ENCODE results near the gene SLC27A4.

SLC27A4 gene

DNA sequence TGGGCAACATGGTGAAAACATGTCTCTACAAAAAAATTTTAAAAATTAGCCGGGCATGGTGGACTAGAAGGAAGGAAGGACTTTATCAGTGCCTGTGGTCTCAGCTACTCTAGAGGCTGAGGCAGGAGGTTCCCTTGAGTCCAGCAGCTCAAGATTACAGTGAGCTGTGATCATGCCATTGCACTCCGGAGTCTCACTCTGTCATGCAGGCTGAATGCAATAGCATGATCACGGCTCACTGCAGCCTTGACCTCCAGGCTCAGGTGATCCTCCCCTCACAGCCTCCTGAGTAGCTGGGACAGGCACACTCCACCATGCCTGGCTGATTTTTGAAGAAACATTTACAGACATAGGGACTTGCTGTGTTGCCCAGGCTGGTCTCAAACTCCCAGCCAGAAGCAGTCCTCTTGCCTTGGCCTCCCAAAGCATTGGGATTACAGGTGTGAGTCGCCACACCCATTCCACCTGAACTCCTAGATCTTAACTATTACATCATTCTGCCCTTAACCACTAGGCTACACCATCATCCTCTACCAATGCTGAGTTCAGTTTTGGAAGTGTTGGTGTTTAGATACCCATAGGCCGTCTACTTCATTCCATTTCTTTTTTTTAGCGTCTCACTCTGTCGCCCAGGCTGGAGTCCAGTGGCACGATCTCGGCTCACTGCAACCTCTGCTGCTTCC, 28.8 kb downstream of the SLC27A4 start:
- no peak for DNase-seq

DNA sequence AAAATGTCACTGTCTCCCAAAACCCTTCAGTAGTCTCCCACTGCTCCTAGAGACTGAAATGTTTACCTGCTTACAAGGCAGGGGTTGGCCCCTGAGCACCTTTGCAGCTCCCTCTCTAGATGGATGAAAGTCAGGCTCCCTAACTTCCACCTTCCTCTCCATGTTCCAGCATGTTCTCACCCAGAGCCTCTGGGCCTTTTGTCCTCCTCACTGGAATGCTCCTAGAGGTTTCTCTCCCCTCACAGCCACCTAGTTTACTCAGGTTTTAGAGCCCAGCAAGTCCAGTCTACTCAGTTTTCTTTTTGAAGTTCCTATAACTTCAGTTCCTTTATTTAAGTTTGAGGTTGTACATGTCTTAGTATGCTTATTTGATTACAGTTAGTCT, 30.0 kb downstream of the SLC27A4 start:
- no peak for DNase-seq

DNA sequence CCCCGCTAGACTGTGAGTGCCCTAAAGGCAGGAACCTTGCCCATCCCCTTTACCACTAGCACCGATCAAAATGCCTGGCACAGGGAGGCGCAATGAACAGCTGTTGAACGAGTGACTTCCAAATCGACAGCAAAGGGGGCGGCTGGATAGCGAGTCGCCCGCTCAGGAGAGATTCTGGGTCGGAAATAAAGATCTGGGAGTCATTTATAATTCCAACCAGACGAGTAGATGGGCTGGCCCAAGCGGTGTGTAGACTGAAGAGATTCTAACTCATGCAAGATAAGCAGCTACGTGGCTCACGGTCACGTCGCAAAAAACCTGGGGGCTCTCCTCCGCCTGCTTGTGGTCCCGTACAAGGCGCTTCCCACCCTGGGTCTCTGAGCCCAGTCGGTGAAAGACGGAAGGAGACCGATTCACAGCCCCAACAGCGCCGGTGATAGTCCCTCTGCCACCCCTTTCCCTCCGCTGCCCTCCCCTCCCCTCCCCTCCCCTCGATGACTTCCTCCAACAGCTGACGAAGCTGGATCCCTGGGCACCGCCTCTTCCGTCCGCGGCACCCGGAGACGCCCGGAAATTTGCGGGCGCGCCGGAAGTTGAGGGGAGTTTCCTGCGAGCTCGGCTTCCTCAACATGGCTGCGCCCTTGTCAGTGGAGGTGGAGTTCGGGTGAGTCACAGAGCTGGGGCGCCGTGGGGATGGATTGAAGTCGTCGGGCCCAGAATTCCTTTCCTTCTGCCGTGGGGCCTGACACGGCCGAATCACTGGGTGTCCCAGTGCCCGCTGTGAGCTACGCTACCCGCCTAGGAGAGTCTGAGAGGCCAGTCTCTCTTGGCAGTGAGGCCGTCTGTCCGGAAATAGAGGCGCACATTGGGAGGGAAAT, 30.7 kb downstream of the SLC27A4 start, which contains the start of gene URM1:
Gene URM1 (plus strand): TSS at position 623 of the 878 bp plus-strand sequence. CDS start 7 bp downstream, at position 630.
- DNase-seq, result peak; percentile 85

DNA sequence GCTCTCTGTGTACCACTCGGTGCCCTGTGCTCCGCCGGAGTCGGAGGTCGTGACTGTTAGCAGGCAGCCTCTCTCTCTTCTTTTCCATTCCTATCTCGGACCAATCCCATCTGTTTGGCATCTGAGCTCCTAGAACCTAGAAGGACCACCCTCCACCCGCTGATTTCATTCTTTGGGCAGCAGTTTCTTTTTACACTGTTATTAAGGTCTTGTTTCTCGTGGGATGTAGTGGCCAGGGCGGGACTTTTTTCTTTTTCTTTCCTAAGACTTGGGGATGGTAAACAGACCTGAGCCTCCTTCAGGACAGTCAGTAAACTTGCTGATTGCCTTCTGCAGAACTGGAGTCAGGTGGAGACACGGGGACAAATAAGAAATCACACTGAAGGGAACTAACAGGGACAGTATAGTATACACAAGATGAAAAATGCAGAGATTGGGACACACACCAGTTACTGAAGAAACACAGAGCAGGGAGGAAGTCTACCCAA, 31.3 kb downstream of the SLC27A4 start:
- DNase-seq, result no peak

DNA sequence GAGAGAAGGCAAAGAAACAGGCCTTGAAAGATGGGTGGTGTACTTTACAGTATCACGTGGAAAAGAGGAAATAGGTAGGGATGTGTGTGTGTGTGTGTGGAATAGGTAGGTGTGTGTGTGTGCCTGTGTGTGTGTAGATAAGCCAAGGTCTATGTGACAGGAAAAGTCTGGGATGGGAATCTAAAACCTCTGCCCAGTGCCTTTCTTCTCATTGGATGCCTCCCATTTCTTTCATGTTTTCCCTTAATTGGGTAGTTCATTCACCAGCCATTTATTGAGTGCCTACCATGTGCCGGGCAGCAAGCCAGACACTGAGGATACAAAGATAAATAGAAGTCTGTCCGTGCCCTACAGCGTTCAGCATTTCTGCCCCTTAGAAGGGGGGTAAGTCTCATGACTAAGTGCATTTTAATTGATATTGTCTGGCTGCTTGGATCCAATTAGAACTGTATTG, 31.9 kb downstream of the SLC27A4 start:
- no peak for DNase-seq

DNA sequence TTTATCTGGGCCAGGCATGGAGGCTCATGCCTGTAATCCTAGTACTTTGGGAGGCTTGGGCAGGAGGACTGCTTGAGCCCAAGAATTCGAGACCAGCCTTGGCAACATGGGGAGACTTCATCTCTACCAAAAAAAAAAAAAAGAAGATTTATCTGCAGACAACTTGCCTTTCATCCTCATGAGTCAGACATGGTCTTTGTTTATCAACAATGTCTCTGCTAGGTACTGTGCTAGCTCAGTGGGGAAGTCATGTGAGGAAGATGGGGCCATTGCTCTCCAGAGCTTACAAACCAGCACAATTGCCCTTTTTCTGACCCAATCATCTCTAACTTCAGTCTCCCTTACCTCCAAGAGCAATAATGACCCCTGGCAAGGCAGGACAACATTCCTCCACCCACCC, 32.5 kb downstream of the SLC27A4 start:
- DNase-seq, result no peak

DNA sequence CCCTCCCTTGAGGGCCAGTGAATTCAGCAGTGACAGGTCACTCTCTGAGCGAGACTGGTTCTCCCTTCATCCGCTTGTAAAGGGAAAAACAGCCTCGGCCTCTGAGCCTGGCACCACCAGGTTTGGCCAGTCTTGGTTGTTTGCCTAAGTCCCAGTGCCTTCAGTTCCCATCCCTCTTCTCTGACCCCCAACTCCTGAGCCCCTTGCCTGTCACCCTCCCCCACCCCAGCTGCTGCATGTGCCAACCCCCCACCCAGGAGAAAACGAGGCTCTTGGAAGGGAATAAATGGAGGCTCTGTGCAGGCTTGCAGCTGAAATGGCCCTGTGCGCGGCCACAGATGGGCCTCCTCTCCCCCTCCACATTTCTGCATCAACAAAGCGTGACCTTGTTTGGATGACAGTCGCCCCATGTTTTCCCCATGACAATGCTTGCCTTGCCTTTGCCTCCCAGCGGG, 33.9 kb downstream of the SLC27A4 start:
- no peak for DNase-seq

DNA sequence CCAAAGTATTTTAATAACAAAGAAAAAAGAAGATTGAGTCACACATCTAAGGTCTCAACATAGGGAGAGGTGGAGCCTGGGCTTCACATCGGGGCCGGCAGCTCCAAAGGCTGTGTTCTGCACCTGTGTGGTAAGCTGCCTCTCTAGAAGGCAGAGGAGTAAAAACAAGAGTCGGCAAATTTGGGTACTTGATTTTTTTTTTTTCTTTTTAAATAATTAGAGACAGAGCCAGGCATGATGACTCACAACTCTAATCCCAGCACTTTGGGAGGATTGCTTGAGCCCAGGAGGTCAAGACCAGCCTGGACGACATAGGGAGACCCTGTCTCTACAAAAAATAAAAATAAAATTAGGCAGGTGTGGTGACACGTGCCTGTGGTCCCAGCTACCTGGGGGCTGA, 35.5 kb downstream of the SLC27A4 start:
- DNase-seq, result no peak

DNA sequence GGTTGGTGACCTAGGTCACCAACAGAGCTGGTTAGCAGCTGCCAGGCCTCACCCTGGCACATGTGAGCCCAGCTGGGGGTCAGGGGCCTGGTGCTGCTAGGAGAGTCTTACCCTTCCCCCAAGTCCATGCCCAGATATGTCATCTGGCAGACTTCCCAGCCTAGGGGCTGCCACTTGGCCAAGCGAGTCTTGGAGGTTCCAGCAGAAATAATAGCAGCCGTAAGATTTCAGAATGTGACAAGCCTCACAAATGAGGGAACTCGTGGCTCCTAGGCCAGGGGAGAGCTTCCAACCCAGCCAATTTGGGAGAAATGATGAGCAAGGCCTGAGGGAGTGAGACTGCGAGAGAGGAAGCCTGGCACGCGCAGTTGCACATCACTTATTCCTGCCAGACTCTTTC, 41.9 kb downstream of the SLC27A4 start:
- DNase-seq, result no peak

DNA sequence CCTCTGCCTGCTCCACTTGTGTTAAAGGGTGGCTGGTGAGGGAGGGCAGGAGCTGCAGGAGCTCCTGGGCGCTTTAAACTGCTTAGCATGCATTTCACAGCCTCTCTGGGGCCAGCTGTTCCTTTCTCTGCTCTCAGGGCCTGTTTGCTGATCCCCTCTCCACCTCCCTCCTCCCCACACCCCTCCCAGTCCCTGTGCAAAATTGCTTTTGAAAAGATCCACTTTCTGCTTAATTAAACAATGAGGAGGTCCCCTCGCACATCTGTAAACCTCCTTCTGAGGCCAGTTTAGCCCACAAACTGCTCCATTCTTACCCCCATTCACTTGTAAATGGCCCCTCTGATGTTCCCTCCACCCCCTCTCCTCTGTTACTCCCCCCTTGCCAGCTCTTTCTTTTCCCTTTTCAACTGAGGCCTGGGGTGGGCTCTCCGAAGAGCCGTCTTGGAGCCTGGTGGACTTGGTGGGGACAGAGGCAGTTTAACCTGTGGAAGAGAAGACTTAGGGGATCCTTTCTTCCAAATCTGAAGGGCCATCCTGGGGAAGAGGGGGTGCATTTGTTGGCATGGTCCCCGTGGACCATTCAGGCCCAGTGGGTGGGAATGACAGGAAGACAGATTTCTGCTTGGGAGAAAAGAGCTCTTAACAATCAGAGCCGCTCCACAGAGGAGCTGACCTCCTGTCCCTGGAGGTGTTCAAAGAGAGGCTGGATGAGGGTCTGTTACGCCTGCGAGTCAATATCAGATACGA, 42.9 kb downstream of the SLC27A4 start:
- DNase-seq, result no peak

DNA sequence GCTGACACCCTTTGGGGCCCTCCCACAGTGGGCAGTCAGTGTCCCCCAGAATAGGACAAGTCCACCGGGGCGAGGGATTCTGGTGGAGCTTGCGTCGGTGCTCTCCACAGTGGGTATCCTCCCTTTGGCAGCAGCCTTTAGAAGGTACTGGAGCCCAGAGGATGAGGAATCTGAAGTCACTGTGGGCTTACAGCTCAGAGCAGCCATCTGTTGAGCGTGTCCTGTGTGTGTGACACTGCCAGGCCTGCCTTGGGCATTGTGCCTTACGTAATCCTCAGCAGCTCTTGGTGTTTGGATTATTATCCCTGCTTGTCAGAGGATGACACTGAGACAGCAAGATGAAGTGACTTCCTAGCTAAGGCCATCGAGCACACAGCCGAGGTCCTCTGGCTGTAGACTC, 43.5 kb downstream of the SLC27A4 start:
- no peak for DNase-seq

DNA sequence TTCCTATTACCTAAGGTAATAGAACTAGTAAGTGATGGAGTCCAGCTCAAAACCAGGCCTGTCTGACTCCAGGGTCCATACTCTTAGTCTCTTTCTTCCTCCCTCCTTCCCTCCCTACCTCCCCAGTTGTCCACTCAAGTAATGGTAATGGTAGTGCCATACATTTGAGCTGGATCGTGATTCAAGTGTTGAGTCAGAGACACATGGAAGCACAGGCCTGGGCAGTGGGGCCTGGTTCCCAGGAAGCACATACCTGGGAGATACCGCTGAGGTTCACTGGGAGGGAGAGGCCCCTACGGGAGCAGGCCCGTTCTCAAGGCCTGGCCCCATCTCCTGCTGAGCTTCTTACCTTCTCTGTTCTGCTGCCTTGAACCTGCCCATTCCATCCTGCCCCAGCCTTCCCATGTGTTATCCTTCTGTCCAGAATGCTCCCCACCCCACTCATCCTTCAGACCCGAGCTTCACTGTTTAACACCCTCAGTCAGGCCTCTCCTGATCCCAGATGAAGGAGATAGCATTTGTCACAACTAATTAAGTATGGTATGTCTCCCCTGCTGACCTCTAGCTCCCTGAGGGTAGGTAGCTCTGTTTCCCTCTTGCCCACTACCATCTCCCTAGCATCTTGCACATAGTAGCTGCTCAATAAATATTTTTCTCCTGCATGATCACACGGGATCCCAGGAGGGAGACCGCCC, 44.6 kb downstream of the SLC27A4 start:
- no peak for DNase-seq

DNA sequence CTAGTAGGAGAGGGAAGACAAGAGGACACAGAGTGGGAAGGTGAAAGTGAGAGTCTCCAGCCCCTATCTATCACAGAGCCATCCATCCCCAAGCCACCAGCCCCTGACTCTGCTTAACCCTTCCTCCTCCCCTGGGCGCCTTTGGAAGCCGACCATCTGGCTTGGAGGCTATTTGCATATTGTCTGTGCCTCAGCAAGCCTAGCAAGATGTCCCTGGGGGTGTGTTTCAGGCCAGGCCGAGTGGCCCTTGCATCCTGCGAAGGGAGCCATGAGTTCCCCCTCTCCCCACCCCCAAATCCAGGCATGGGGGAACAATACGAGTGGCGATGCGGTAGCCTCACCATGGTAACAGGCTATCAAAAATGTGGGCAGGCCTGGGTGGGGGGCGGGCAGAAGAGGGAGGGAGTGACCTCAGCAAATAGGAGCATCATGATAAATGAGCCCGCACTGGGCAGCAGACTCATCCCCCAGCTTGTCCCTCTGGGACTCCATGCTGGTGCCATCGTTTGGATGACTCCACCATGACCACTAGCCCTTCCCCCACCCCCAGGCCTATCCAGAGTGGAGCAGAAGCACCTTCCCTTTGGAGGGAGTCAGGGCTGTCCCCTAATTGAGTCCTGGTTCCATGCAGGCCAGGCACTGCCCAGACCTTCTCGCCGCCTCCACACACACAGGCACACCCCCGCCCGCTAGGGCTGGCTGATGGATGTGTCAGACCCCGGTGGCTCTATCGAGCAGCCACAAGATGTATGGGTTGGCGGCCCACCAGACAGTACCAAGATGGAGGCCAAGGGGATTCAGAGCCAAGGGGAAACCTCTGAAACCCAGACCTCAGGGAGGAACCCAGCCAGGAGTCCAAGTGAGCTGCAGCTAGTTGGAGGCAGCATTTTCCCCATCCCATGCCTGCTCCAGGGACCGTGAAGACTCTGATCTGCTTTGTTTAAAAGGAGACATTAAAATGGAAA, 45.5 kb downstream of the SLC27A4 start:
- no peak for DNase-seq

DNA sequence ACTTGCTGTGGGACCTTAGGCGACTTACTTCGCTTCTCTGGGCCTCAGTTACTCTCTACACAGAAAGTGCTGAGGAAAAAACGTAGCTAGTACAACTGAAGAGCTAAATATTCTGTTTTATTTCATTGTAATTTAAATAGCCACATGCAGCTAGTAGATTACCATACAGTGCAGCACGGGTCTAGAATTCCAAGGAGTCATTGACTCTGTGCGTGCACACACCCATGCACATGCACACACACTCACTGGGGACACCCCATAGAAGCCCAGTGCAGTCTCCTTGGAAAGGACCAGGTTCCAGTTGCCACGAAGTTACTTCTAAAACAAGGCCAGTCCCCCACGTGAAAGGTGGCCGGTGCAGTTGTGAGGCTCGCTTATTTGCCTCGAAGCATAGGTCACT, 47.8 kb downstream of the SLC27A4 start:
- no peak for DNase-seq

DNA sequence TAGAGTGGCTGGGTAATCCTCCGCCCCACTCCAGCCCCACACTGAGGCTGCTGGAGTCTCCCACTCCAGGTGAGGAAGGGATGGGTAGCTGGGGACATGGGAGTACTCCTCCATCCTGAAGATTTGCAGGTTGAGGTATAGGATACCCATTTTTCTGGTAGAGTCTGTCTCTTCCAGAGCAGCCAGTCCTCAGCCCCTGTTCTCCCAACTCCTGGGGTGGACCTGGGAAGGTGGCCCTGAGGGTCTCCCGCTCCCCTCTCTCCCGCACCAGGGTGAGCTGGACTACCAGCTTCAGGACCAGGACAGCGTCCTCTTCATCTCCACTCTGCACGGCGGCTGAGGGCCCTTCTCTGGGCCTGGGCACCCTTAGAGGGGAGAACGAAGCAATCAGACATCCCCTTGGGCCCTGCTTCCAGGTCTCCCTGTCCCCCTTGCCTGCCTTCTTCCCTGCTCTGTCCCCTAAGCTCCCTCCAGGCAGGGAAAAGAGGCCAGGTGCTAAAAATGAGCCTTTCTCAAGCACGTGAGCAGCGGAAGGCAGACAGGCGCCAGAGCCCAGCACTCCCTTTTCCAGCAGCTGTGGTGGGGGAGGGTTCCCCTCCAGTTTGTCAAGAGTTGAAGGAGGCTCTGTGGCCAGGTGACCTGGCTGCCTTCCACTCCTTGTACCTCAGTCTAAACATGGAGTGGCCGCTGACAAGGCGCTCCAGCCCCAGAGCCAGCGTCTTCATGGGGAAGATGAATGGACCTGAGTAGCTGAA, 49.2 kb downstream of the SLC27A4 start:
- no peak for DNase-seq

DNA sequence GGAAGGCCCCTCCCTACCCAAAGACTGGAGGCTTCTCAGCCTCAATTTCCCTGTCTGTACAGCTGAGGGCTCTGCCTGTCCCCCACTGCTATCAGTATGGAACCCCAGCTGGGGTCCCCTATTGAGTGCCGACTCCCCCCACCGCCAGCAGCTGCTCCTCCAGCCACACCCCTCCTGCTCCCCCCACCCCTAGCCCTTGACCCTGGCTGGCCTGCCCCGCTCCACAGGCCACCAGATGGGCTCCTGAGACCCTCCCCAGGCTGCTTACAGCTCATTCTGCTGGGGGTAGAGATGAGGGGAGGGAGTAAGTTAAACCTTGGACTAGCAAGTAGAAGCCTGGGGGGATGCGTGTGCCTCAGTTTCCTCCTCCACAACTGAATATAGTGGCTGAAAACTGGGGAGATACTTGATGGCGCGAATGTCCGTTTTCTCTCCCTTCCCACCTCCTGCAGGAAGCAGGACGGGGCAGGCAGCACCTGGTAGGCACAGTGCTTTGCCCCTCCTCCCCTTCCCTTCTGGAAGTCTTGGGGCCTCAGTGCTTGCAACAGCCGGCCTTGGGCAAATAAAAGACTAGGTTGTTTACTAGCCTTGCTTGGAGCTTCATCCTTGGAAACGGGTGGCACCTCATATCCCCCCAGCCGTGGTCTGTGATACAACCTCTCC, 50.0 kb downstream of the SLC27A4 start:
- DNase-seq, result no peak

DNA sequence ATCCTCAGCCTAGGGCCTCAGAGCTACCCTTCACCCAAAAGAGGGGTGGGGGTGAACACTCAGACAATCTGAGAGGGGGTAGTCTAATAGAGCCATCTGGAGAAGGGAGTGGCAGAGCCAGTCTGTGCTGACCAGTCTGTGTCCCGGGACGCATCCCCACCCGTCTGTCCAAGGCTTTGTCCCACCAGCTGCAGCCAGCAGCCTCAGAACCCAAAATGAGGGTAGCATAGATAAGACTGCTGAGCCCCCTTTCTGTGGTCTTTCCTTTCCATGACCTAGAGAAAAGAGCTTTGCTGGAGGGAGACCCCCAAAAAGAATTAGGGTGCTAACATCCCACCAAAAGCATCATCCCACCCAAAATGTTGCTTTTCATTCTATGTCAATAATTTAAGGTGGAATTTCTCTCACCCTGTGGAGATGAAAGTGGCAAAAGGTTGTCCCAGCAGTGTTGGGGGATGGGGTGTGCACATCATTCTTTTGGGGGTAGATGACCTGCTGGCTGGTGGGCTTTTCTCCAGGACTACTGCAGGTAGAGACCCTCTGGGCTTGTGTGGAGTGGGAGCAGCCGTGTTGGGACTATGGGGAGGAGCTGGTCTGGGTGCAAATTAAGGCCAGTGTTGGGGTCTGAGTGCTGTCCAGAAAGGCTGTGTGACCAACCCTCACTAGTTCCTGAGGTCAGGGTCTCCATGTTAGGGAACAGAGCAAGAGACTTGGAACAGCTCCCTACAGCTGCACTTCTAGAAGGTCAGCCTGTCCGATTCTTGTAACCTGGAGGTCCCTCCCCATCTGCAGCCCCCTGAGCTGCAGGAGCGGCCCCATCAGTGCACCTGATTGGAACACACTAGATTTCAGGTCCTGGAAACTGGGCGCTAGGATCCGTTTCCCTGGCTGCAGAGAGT, 50.7 kb downstream of the SLC27A4 start:
- DNase-seq, result no peak

DNA sequence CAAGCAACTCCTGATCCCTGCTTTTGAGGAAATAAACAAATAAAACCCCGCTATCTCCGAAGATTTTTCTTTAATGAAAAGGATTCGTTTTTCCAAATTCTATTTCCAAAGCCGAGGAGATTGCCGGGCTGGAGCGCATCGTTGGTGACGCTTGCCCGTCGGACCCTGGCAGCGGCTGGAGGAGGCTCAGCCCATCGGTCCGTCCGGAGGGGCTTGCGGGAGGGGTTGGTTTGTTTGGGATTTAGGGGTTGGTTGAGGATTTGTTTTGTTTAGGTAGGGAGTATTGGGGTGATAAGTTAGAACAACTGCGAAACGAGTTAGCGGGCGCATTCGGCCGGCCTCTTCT, 51.6 kb downstream of the SLC27A4 start:
- no peak for DNase-seq
